NCI-H2196 treated with DMSO at 0.1 percent for 48 hours (cell line): ENCODE measurements around the gene PRKAR2B.

Experiments used
- DNase-seq: peaks from one replicate; lab custom pipeline; 2025; ENCODE audit not compliant: unreplicated experiment; lab: John Stamatoyannopoulos, UW

PRKAR2B gene

GRCh38 chr7:107173691-107174406 lies 129.3 kb downstream of the PRKAR2B start:
- DNase-seq, result no peak

DNA sequence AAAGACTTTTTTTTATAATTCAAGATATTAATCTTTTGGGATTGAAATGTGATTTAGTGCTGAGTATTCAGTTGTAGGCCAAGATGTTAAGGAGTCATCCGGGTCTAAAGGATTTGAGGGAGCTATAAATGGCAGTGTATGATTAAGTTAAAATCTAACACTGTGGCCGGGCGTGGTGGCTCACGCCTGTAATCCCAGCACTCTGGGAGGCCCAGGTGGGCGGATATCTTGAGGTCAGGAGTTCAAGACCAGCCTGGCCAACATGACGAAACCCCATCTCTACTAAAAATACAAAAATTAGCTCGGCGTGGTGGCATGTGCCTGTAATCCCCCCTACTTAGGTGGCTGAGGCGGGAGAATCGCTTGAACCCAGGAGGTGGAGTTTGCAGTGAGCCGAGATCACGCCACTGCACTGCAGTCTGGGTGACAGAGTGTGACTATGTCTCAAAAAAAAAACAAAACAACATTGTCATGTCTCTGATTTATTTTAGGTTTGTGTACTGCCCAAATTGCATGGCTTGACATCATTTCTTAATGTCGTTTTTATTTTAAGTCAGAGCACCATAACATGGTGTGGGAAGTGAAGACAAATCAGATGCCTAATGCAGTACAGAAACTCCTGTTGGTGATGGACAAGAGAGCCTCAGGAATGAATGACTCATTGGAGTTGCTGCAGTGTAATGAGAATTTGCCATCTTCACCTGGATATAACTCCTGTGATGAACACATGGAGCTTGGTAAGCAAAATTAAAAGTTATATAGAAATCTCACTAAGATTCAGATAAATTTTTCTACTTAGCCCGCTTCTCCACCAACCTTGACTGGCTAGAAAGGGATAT lies 135.0 kb downstream of the PRKAR2B start:
- no peak for DNase-seq

DNA sequence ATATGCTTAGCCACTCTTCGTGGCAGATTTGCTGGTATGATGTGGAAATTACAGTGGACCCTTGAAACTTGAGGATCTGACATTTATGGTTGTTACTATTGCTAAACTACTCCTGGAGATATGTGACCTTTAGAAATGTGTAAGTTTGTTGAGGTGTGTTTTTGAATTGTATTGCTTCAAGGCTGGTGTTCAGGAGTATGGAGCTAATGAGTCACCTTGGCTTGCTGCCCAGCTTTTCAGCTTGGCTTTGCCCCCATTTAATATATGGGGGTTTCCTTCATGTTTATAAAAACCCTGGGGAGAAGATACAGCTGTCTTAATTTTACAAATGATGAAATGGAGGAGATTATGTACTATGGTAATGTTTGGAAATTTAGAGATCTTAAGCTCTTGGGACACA lies 135.9 kb downstream of the PRKAR2B start:
- DNase-seq, result no peak

DNA sequence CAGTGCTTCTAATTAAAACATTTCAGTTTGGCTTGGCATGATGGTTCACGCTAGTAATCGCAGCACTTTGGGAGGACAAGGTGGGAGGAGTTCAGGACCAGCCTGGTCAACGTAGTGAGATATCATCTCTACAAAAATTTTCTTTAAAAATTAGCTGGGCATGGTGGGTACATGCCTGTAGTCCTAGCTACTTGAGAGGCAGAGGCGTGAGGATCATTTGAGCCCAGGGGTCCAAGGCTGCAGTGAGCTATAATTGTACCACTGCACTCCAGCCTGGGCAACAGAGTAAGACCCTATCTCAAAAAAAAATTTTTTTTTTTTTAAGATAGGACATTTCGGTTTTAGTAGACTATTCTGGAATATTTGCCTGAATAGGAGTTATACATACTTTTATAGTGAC lies 136.7 kb downstream of the PRKAR2B start:
- no peak for DNase-seq

DNA sequence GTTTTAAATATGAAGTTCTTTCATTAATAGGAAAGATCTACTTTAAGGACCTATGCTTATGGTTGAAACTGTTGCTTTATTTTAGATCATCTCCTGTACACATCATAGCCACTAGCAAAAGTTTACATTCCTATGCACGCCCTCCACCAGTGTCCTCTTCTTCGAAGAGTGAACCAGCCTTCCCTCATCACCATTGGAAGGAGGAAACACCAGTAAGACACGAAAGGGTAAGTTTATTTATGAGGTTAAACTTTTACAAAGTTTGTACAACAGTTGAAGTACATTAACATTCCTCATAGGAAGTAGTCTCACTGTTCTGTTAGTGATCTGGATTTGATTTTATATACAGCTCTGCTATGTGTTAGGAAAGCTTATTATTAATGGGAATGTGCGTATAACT lies 141.2 kb downstream of the PRKAR2B start:
- no peak for DNase-seq

- no peak for DNase-seq
These were observed 141.7 kb downstream of the PRKAR2B start for GRCh38 chr7:107186240-107186639.

- DNase-seq, result no peak
These were observed 143.3 kb downstream of the PRKAR2B start for GRCh38 chr7:107187774-107188173.

DNA sequence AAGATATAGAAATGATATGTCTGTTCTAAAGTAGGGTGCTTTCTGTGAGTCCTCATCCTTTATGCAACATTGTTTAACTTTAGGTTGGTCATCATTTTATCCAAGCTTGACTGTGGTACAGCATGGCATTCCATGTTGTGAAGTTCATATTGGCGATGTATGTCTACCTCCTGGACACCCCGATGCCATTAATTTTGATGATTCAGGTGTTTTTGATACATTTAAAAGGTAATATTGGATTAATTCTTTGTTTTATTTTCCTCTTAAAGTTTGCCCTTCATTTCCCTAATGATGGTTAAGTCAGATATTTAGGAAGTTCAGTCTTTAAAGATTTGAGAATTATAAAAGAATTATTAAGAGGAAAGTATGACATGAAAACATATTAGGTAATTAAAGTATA lies 145.6 kb downstream of the PRKAR2B start:
- no peak for DNase-seq

DNA sequence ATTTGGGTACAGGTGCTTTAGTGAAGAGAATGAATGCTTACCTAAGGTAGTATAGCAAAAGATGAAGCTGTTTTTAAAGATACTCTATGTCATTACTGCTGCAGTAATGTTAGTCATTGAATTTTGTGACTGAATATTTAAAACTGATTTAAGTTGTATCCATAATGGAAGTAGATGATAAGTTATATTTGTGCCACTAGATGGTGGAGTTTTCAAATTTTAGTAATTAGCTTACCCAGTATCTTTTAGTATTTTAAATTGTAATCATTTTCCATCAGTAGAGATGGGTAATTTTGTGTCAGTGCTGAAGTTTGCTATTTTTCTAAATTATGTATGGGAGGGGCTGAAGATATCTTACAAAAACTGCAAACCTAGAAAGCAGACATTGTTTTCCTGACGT lies 149.5 kb downstream of the PRKAR2B start:
- no peak for DNase-seq

DNA sequence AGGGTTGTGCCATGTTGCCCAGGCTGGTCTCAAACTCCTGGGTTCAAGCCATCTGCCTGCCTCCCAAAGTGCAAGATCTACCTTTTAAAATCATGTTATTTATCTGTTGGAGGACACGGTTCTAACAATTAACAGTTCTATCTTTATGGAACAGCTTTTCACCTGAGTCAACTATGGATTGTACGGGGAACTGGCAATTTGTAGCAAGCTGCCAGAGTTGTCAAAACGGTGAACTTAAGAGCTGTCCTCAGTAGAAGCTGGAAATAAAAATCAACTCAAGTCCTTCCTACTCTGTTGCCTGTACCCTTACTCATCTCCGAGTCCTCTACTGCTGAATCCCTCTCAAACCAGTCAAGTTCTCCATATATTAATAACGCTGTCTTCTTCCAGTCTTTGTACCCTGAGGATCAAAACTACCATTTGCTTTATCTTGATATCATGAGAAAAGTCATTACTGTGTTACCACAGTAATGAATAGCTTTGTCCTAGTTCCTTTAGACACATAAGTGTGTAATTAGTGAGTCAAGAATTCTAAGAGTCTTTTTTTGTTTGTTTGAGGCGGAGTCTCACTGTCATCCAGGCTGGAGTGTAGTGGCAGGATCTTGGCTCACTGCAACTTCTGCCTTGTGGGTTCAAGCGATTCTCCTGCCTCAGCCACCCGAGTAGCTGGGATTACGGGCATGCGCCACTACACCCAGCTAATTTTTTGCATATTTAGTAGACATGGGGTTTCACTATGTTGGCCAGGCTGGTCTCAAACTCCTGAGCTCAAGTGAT lies 152.5 kb downstream of the PRKAR2B start:
- DNase-seq, result no peak

DNA sequence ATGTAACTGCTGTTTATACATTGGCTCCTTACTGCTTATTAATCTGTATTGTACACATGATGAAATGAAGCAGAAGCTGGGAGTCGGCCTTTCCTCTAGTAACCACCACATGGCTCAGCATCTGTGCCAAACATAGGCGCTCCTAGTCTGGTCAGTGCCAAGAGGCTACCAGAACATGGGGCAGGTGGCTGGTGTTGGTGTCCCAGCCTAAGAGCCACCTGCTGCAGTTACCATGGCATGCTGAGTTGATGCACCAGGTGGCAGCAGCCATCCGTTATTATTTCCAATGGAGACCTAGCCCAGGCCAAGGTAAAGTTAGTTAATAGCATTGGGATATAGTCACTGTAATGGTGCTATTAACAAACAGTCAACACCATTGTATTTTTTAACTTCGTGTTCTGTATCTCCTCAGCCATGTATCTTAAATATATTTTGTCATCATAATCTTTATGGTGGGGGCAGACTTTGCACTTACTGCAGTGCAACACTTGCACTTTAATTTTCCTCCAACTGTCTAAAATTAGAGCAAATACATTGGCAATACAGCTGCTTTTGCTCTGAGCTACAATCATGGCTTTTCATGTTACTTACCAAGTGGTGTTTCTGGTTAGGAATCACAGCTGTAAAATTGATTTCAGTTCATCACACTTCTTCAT lies 157.4 kb downstream of the PRKAR2B start:
- DNase-seq, result peak; percentile 66

GRCh38 chr7:107203607-107204006 lies 159.1 kb downstream of the PRKAR2B start:
- DNase-seq, result no peak

DNA sequence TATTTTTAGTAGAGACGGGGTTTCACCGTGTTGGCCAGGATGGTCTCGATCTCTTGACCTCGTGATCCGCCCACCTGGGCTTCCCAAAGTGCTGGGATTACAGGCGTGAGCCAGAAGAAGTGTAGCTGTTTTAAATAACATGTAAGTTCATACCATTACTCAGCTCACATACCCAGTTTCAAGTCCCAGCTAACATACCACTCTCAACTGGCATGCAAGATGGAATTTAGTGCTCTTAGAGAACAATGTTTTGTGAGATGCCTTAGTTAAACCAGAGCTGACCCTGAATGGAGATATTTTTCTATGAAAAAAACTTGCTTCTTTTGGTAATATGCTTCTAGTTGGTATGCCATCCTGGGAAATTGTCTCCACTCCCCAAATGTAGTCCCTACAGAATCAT lies 161.6 kb downstream of the PRKAR2B start:
- no peak for DNase-seq

GRCh38 chr7:107206706-107207105 lies 162.2 kb downstream of the PRKAR2B start:
- DNase-seq, result no peak

GRCh38 chr7:107207459-107207858 lies 163.0 kb downstream of the PRKAR2B start:
- no peak for DNase-seq

DNA sequence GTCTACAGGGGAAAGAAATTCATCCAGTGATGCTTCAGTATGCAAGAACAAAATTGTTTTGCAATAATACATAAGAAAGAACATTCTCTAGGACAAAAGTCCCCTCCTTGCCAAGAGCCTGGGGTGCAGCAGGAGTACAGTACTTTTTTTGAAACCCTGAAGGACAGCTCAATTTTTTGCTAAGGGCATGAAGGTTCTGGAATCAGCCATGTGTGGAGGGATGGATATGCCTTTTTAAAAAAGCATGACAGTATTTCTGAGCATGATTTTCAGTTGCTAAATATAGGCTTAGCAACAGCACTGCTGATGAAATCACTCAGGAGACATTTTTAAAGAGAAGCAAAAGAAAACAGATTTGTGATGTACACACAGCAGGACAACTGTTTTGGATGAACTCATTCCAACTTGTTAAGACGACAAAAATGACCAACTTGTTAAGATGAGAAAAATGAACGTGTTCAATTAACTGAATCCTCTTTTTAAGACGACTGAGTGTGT lies 163.6 kb downstream of the PRKAR2B start:
- no peak for DNase-seq

DNA sequence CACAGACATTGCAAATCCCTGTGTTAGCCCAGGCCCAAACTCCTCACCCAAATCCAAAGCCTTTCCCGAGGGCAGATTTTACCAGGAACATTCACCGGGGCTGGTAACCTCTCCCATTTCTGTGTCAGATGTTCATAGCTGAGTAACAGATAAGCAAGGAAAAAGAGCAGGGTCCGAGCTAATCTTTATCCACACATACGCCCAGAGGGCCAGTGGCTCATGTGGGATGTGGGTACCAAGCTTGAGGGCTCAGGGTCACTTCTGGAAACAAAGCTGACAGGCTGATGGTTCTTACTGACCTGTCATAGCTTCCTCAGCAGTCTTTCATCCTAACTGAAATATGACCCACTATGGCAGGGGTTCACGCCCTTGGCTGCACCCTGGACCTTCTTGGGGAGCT lies 164.1 kb downstream of the PRKAR2B start:
- no peak for DNase-seq

GRCh38 chr7:107209565-107209964 lies 165.1 kb downstream of the PRKAR2B start:
- DNase-seq, result no peak

- no peak for DNase-seq
These were observed 165.9 kb downstream of the PRKAR2B start for GRCh38 chr7:107210400-107210799.
